AG09309 (cell line): ENCODE results near the gene PTPN22.

Experiments
- DNase-seq: peaks from one replicate; pipeline ENCODE4 v3.0.0-alpha.2; 2010; ENCODE audit warnings: low read depth
- H3K4me3 ChIP-seq: 2 replicates; pipeline ENCODE4 v1.5.1; 2011; ENCODE audit warnings: mild to moderate bottlenecking, low read depth, low read length, moderate library complexity; ENCODE audit not compliant: control insufficient read depth
- CTCF ChIP-seq: IDR thresholded peaks from 2 replicates; pipeline ENCODE4 v1.5.1; 2011; ENCODE audit warnings: mild to moderate bottlenecking, low read depth, low read length, inconsistent platforms; ENCODE audit not compliant: insufficient read depth, control insufficient read depth; ENCODE audit errors: missing control alignments

PTPN22 gene

GRCh38 chr1:113860891-113861290, 10.6 kb downstream of the PTPN22 start:
- no peak for TF ChIP-seq CTCF
- peak; percentile 33 for DNase-seq
- no peak overlapping the region for H3K4me3 ChIP-seq

GRCh38 chr1:113859478-113860175, 11.9 kb downstream of the PTPN22 start:
- no peak overlapping the region for H3K4me3 ChIP-seq
- no peak for DNase-seq
- no peak for TF ChIP-seq CTCF

- DNase-seq: no peak
- no peak overlapping the region for H3K4me3 ChIP-seq
- TF ChIP-seq CTCF: no peak
These were observed 12.5 kb downstream of the PTPN22 start for GRCh38 chr1:113858982-113859381.

- no peak overlapping the region for H3K4me3 ChIP-seq
- no peak for DNase-seq
- TF ChIP-seq CTCF: no peak
These were observed 13.1 kb downstream of the PTPN22 start for GRCh38 chr1:113858418-113858817.

GRCh38 chr1:113857776-113858175, 13.7 kb downstream of the PTPN22 start:
- no peak for DNase-seq
- no peak for TF ChIP-seq CTCF
- H3K4me3 ChIP-seq: no peak overlapping the region

- no peak overlapping the region for H3K4me3 ChIP-seq
- TF ChIP-seq CTCF: no peak
- DNase-seq: no peak
These were observed 15.1 kb downstream of the PTPN22 start for GRCh38 chr1:113856401-113856790.

- DNase-seq: no peak
- TF ChIP-seq CTCF: no peak
- H3K4me3 ChIP-seq: no peak overlapping the region
These were observed 15.7 kb downstream of the PTPN22 start for GRCh38 chr1:113855630-113856400.
